Measurements from ENCODE around the gene STRA8. TPM values are rescaled to one million over a fixed set of nuclear protein-coding genes. Genes with fewer than 3 reads are reported as not detected.

The STRA8 gene
- total RNA-seq, 1 experiment from 2014 or later, result not detected

GRCh38 chr7:135197343-135197742 lies 36.3 kb upstream of the STRA8 start:
- H4K20me1 ChIP-seq (ENCODE audit: control insufficient read depth, insufficient read depth, insufficient read length), result no peaks in the 10 kb centered on the region
- H3K79me2 ChIP-seq (ENCODE audit: insufficient read depth, low read length), result no peaks in the 10 kb centered on the region
- no peaks in the 10 kb centered on the region for H3K23me2 ChIP-seq (ENCODE audit: insufficient read length, low read depth, low read length, poor library complexity, severe bottlenecking)
- no peaks in the 10 kb centered on the region for H3K9me3 ChIP-seq (ENCODE audit: control insufficient read depth, low read depth, low read length)
- Mint-ChIP-seq H3K27me3 (ENCODE audit: low read depth) (no peaks in the 10 kb centered on the region), H3K27ac (no peak overlapping the region), H3K36me3 (ENCODE audit: insufficient read depth in 1 of 3, low read depth in 3 of 3) (peaks cover 9 to 41% (median 18%) of the 10 kb centered on the region in 3 experiments), H3K4me3 (no peak overlapping the region), H3K9me3 (no peaks in the 10 kb centered on the region), H3K4me1 (peaks cover 0 to 5% of the 10 kb centered on the region in 2 experiments; a peak in 3 of 4 replicates)
- no peak overlapping the region for H3K27ac ChIP-seq (ENCODE audit: insufficient read length, low read depth, low read length)
- no peak overlapping the region for H3K56ac ChIP-seq (ENCODE audit: insufficient read length, low read depth, low read length)
- H4K91ac ChIP-seq (ENCODE audit: insufficient read length, low read depth, low read length), result no peak overlapping the region
- no peak overlapping the region for H2BK12ac ChIP-seq (ENCODE audit: insufficient read length, low read depth, low read length)
- no peak overlapping the region for H2AK5ac ChIP-seq (ENCODE audit: insufficient read length, low read length)
- H3K79me1 ChIP-seq (ENCODE audit: insufficient read depth, low read depth, low read length, poor library complexity, severe bottlenecking), result no peaks in the 10 kb centered on the region
- H4K5ac ChIP-seq (ENCODE audit: insufficient read length, low read depth, low read length), result no peak overlapping the region
- H2BK20ac ChIP-seq (ENCODE audit: low read depth, low read length, poor library complexity, severe bottlenecking), result no peak overlapping the region
- no peak for DNase-seq
- no peak overlapping the region for H3T11ph ChIP-seq (ENCODE audit: low read length)
- no peak overlapping the region for H2BK120ac ChIP-seq (ENCODE audit: low read depth, low read length, poor library complexity, severe bottlenecking)
- H3K14ac ChIP-seq (ENCODE audit: insufficient read depth, low read length), result no peak overlapping the region
- no peaks in the 10 kb centered on the region for H3K27me3 ChIP-seq (ENCODE audit: insufficient read depth, low read length)
- H3K23ac ChIP-seq (ENCODE audit: insufficient read length, low read depth, low read length), result no peak overlapping the region
- no peak overlapping the region for H2AFZ ChIP-seq (ENCODE audit: low read length)
- H3K18ac ChIP-seq (ENCODE audit: insufficient read length, low read depth, low read length), result no peak overlapping the region
- H3K9ac ChIP-seq (ENCODE audit: extremely low read depth, insufficient read length, low read length), result no peak overlapping the region
- H2BK5ac ChIP-seq (ENCODE audit: insufficient read length, low read length), result no peak overlapping the region
- no CpG with 5 or more reads among the region's 2 CpGs for WGBS (ENCODE audit: extremely low coverage, insufficient read length, low lambda C conversion rate)
- H3K4me2 ChIP-seq (ENCODE audit: insufficient read depth, insufficient read length, low read length), result no peak overlapping the region
- no peak overlapping the region for H4K8ac ChIP-seq (replicated peaks; ENCODE audit: insufficient read length, low read depth, low read length)
- H3K4ac ChIP-seq (ENCODE audit: low read depth, low read length), result no peak overlapping the region
- no peak overlapping the region for H2BK15ac ChIP-seq (ENCODE audit: low read depth, low read length)
- TF ChIP-seq CTCF (conservative IDR thresholded peaks at IDR 0.05), result no peak
- no peaks in the 10 kb centered on the region for H3K4me1 ChIP-seq (ENCODE audit: insufficient read depth, low read length)

Measured in H9 (cell line).